T-helper 22 cell (primary cell): ENCODE measurements around the gene OR9Q1.

Experiments
- DNase-seq: peaks from one replicate; pipeline ENCODE4 v3.0.0-alpha.2; 2020; ENCODE audit warnings: low read depth

OR9Q1 gene

GRCh38 chr11:58034471-58034870, 10.8 kb downstream of the OR9Q1 start:
- no peak for DNase-seq

GRCh38 chr11:58039589-58039988, 15.9 kb downstream of the OR9Q1 start:
- DNase-seq: no peak

GRCh38 chr11:58043379-58043778, 19.7 kb downstream of the OR9Q1 start:
- no peak for DNase-seq

- no peak for DNase-seq
Observed at GRCh38 chr11:58046231-58046630, 22.6 kb downstream of the OR9Q1 start.

- DNase-seq: no peak
Observed at GRCh38 chr11:58047818-58048217, 24.1 kb downstream of the OR9Q1 start.

GRCh38 chr11:58055806-58056401, 32.2 kb downstream of the OR9Q1 start:
- DNase-seq: no peak

- no peak for DNase-seq
Observed at GRCh38 chr11:58057481-58057880, 33.8 kb downstream of the OR9Q1 start.

GRCh38 chr11:58058276-58059006, 34.8 kb downstream of the OR9Q1 start:
- no peak for DNase-seq

GRCh38 chr11:58059007-58059350, 35.3 kb downstream of the OR9Q1 start:
- no peak for DNase-seq

GRCh38 chr11:58060535-58060934, 36.9 kb downstream of the OR9Q1 start:
- DNase-seq: no peak

- no peak for DNase-seq
Observed at GRCh38 chr11:58060939-58061672, 37.4 kb downstream of the OR9Q1 start.

- DNase-seq: no peak
Observed at GRCh38 chr11:58061813-58062212, 38.1 kb downstream of the OR9Q1 start.

GRCh38 chr11:58067685-58068084, 44.0 kb downstream of the OR9Q1 start:
- DNase-seq: no peak

- no peak for DNase-seq
Observed at GRCh38 chr11:58068655-58069054, 45.0 kb downstream of the OR9Q1 start.

GRCh38 chr11:58070585-58070984, 46.9 kb downstream of the OR9Q1 start:
- DNase-seq: no peak

GRCh38 chr11:58075781-58076180, 52.1 kb downstream of the OR9Q1 start:
- DNase-seq: no peak

- DNase-seq: no peak
Observed at GRCh38 chr11:58086528-58086927, 62.8 kb downstream of the OR9Q1 start.

- DNase-seq: no peak
Observed at GRCh38 chr11:58097437-58097836, 73.8 kb downstream of the OR9Q1 start.

- no peak for DNase-seq
Observed at GRCh38 chr11:58121096-58121495, 97.4 kb downstream of the OR9Q1 start.

- DNase-seq: no peak
Observed at GRCh38 chr11:58125469-58125868, 101.8 kb downstream of the OR9Q1 start, which contains the start of gene OR9I1. Gene OR9I1 (minus strand): TSS chr11:58125530. CDS start chr11:58119444, 6,086 bp downstream.

GRCh38 chr11:58127350-58127749, 103.7 kb downstream of the OR9Q1 start:
- DNase-seq: no peak

- no peak for DNase-seq
Observed at GRCh38 chr11:58133309-58134076, 109.8 kb downstream of the OR9Q1 start.
